Measurements from ENCODE around the gene VSTM2L.

Gene VSTM2L

GRCh38 chr20:37920679-37921322 lies 17.9 kb downstream of the VSTM2L start:
- TF ChIP-seq CTCF (conservative IDR thresholded peaks at IDR 0.05; ENCODE audit: low read depth, low read length) = no peak
- no peaks in the 10 kb centered on the region for H3K79me2 ChIP-seq (ENCODE audit: insufficient read depth, low read depth)
- no peaks in the 10 kb centered on the region for H4K20me1 ChIP-seq (ENCODE audit: insufficient read depth)
- H2AFZ ChIP-seq (ENCODE audit: low read depth) = no peak overlapping the region
- peaks cover 25% of the 10 kb centered on the region; the same call in 1 of the 2 replicates for H3K27me3 ChIP-seq (ENCODE audit: insufficient read depth, low read depth)
- no peak overlapping the region for H3K9ac ChIP-seq
- no peaks in the 10 kb centered on the region for H3K4me1 ChIP-seq (ENCODE audit: low read depth, poor library complexity, severe bottlenecking)
- no peak overlapping the region for H3K4me3 ChIP-seq (IDR thresholded peaks at IDR 0.05; ENCODE audit: insufficient read depth, low read depth, low read length)
- no peak overlapping the region for H3K4me2 ChIP-seq
- H3K27ac ChIP-seq = no peak overlapping the region
- H3K36me3 ChIP-seq (ENCODE audit: insufficient read depth) = no peaks in the 10 kb centered on the region

- no peak overlapping the region for H3K27ac ChIP-seq
- H3K4me1 ChIP-seq (ENCODE audit: low read depth, poor library complexity, severe bottlenecking) = no peaks in the 10 kb centered on the region
- H4K20me1 ChIP-seq (ENCODE audit: insufficient read depth) = no peaks in the 10 kb centered on the region
- no peak overlapping the region for H3K4me3 ChIP-seq (IDR thresholded peaks at IDR 0.05; ENCODE audit: insufficient read depth, low read depth, low read length)
- H3K27me3 ChIP-seq (ENCODE audit: insufficient read depth, low read depth) = peaks cover 23% of the 10 kb centered on the region; the same call in 1 of the 2 replicates
- no peaks in the 10 kb centered on the region for H3K79me2 ChIP-seq (ENCODE audit: insufficient read depth, low read depth)
- TF ChIP-seq CTCF (conservative IDR thresholded peaks at IDR 0.05; ENCODE audit: low read depth, low read length) = no peak
- no peak overlapping the region for H3K9ac ChIP-seq
- no peak overlapping the region for H3K4me2 ChIP-seq
- H3K36me3 ChIP-seq (ENCODE audit: insufficient read depth) = no peaks in the 10 kb centered on the region
- H2AFZ ChIP-seq (ENCODE audit: low read depth) = no peak overlapping the region
Observed at GRCh38 chr20:37921341-37921929, 18.5 kb downstream of the VSTM2L start.

GRCh38 chr20:37922016-37922415 lies 19.1 kb downstream of the VSTM2L start:
- Histone ChIP-seq H4K20me1 (ENCODE audit: insufficient read depth) (no peaks in the 10 kb centered on the region), H3K4me3 (IDR thresholded peaks at IDR 0.05; ENCODE audit: insufficient read depth, low read depth, low read length) (no peak overlapping the region), H3K27me3 (ENCODE audit: insufficient read depth, low read depth) (peaks cover 17% of the 10 kb centered on the region; the same call in 1 of the 2 replicates), H3K36me3 (ENCODE audit: insufficient read depth) (no peaks in the 10 kb centered on the region), H3K79me2 (ENCODE audit: insufficient read depth, low read depth) (no peaks in the 10 kb centered on the region), H3K4me2 (no peak overlapping the region), H3K9ac (no peak overlapping the region), H3K27ac (no peak overlapping the region), H3K4me1 (ENCODE audit: low read depth, poor library complexity, severe bottlenecking) (no peaks in the 10 kb centered on the region), H2AFZ (ENCODE audit: low read depth) (no peak overlapping the region)
- TF ChIP-seq CTCF (conservative IDR thresholded peaks at IDR 0.05; ENCODE audit: low read depth, low read length) = no peak

- no peaks in the 10 kb centered on the region for H3K36me3 ChIP-seq (ENCODE audit: insufficient read depth)
- H3K9ac ChIP-seq = no peak overlapping the region
- no peak overlapping the region for H2AFZ ChIP-seq (ENCODE audit: low read depth)
- no peak overlapping the region for H3K4me2 ChIP-seq
- no peak overlapping the region for H3K27ac ChIP-seq
- H3K27me3 ChIP-seq (ENCODE audit: insufficient read depth, low read depth) = peaks cover 18% of the 10 kb centered on the region; the same call in 1 of the 2 replicates
- no peak for TF ChIP-seq CTCF (conservative IDR thresholded peaks at IDR 0.05; ENCODE audit: low read depth, low read length)
- H3K4me3 ChIP-seq (IDR thresholded peaks at IDR 0.05; ENCODE audit: insufficient read depth, low read depth, low read length) = no peak overlapping the region
- H3K79me2 ChIP-seq (ENCODE audit: insufficient read depth, low read depth) = no peaks in the 10 kb centered on the region
- H3K4me1 ChIP-seq (ENCODE audit: low read depth, poor library complexity, severe bottlenecking) = no peaks in the 10 kb centered on the region
- H4K20me1 ChIP-seq (ENCODE audit: insufficient read depth) = no peaks in the 10 kb centered on the region
Observed at GRCh38 chr20:37925265-37926165, 22.6 kb downstream of the VSTM2L start.
